ENCODE data around the gene ZNF587B. TPM values are rescaled to one million over a fixed set of nuclear protein-coding genes. Genes with fewer than 3 reads are reported as not detected.
"Not testable (repeated sequence)": the region's sequence is repeated elsewhere in the genome, so short reads cannot be mapped to it uniquely, and the experiment has no call there.

ZNF587B gene
- total RNA-seq (10 to 100 TPM; 28.4 to 29.0 TPM), polyA plus RNA-seq (1 to 10 TPM in 1 of 2 donors, under 1 TPM in 1; 0.27 to 2.2 TPM)

DNA sequence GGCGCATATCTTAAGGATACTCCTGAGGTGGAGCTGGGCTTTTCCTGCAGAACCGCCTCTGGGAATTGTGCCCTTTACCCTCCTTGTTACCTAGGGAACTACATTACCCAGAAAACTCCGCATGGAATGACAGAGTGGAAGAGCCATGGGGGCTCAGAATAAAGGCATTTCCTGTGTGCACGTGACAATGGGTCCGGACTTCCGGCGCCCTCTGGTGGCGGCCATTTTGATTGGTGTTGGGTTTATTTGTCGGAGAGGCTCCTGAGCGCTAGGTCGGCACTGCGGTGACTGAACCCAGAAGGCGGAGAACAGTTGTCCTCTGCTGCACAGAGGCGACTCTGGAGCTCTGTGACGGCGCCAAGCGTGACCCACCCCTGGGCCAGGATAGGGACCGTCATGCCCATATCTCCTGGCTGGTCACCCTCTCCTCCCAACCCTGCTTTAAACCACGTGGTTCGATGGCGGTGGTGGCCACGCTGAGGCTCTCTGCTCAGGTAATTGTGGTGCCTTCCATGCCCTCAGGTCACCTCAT is at the start of gene ZNF587B:
Gene ZNF587B, plus strand, starts transcription at position 229 of the 532 bp plus-strand sequence. Its CDS starts 230 bp downstream, at position 459.
- Histone ChIP-seq H3K27ac (ENCODE audit: low read depth, low read length) (no peak within 1 kb of the TSS), H3K9me3 (ENCODE audit: control insufficient read depth in 1 of 2, low read length in 2 of 2) (no peaks in the 10 kb centered on the region), H3K4me3 (ENCODE audit: low read length in 2 of 2) (no peak within 1 kb of the TSS), H3K27me3 (ENCODE audit: insufficient read depth, low read length) (no peaks in the 10 kb centered on the region), H3K4me1 (ENCODE audit: insufficient read depth, low read length) (no peaks in the 10 kb centered on the region), H3K36me3 (ENCODE audit: insufficient read depth, low read length) (no peaks in the 10 kb centered on the region)
- Mint-ChIP-seq H3K4me3 (no peak within 1 kb of the TSS), H3K27ac (peak within 1 kb of the TSS in 3 of 7 donors; percentile 24 to 63 (median 41)), H3K9me3 (no peaks in the 10 kb centered on the region), H3K36me3 (peaks cover 29 to 36% of the 10 kb centered on the region in 2 donors), H3K4me1 (peaks cover 6 to 41% (median 21%) of the 10 kb centered on the region in 4 donors), H3K27me3 (no peaks in the 10 kb centered on the region)
- ChIA-PET CTCF (ENCODE audit: partially characterized antibody) (interaction anchor here (0.9 kb wide), 1 partner anchor 13 kb away, joined by 3 read pairs; no protein-coding TSS in a partner anchor), POLR2A (ENCODE audit: partially characterized antibody) (no interaction called here)
- peak in 4 of 5 donors; percentile 12 to 26 (median 16) for DNase-seq
- intact Hi-C loops (cut with micrococcal nuclease): no loop called here

DNA sequence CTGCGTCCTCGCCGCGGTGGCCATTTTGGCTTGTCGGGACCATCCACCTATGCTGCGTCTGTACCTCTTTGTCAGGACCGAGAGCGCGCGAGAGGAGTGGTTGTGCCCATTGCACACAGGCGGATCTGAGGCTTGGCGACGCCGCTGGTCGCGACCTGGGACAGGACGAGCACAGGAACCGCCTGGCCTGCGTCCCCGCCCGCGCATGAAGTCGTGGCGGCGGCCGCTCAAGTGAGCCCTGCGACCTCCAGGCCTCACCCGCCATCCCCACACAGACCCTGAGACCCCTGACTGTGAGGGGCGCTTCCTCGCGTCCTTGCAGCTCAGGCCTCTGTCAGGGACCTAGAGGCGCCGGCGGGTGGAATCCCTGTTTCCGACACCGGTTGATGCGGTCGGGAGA is 43.8 kb upstream of the ZNF587B start:
- POLR2A ChIA-PET (ENCODE audit: partially characterized antibody): no interaction called here
- Mint-ChIP-seq H3K27me3 (no peaks in the 10 kb centered on the region), H3K4me1 (peaks cover 0 to 15% (median 7%) of the 10 kb centered on the region in 4 donors), H3K27ac (no peak overlapping the region), H3K36me3 (peaks cover 49 to 54% of the 10 kb centered on the region in 2 donors), H3K9me3 (peaks cover 9 to 80% (median 63%) of the 10 kb centered on the region in 8 donors), H3K4me3 (no peak overlapping the region)
- Histone ChIP-seq H3K27me3 (ENCODE audit: insufficient read depth, low read length) (no peaks in the 10 kb centered on the region), H3K9me3 (ENCODE audit: control insufficient read depth in 1 of 2, low read length in 2 of 2) (peaks cover 2 to 30% of the 10 kb centered on the region in 2 donors), H3K27ac (ENCODE audit: low read depth, low read length) (no peak overlapping the region), H3K36me3 (ENCODE audit: insufficient read depth, low read length) (peaks cover 3% of the 10 kb centered on the region), H3K4me3 (ENCODE audit: low read length in 2 of 2) (no peak overlapping the region), H3K4me1 (ENCODE audit: insufficient read depth, low read length) (no peaks in the 10 kb centered on the region)
- intact Hi-C loops (cut with micrococcal nuclease): no loop called here
- no peak for DNase-seq
- CTCF ChIA-PET (ENCODE audit: partially characterized antibody): no interaction called here

DNA sequence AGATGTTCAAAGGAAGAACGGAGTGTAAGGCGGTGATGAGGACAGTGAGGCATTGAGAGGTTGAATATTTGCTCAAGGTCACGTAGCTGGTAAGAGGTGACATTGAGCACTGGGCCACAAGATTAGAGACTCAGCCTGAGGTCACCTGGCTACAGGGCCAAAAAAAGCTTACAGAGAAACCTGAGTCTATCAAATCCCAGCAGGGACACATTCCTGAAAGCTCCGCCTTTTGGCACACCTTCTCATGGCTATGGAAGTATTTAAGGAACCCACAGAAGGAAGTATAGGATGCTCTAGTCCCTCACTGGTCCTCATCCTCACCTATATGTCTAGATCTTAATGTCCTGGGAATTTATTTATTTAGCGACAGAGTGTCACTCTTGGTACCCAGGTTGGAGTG is 43.2 kb upstream of the ZNF587B start:
- H3K4me1 Mint-ChIP-seq: peaks cover 0 to 15% (median 7%) of the 10 kb centered on the region in 4 donors
- peaks cover 9 to 79% (median 62%) of the 10 kb centered on the region in 8 donors for H3K9me3 Mint-ChIP-seq
- peaks cover 0 to 30% of the 10 kb centered on the region in 2 donors for H3K9me3 ChIP-seq (ENCODE audit: control insufficient read depth in 1 of 2, low read length in 2 of 2)
- intact Hi-C loops (cut with micrococcal nuclease): no loop called here
- ChIA-PET POLR2A (ENCODE audit: partially characterized antibody) (no interaction called here), CTCF (ENCODE audit: partially characterized antibody) (no interaction called here)
- no peak for DNase-seq
- H3K36me3 ChIP-seq (ENCODE audit: insufficient read depth, low read length): peaks cover 3% of the 10 kb centered on the region
- no peaks in the 10 kb centered on the region for H3K27me3 Mint-ChIP-seq
- no peaks in the 10 kb centered on the region for H3K4me1 ChIP-seq (ENCODE audit: insufficient read depth, low read length)
- H3K27me3 ChIP-seq (ENCODE audit: insufficient read depth, low read length): no peaks in the 10 kb centered on the region
- peaks cover 52 to 54% of the 10 kb centered on the region in 2 donors for H3K36me3 Mint-ChIP-seq
- H3K27ac ChIP-seq (ENCODE audit: low read depth, low read length): no peak overlapping the region
- H3K4me3 ChIP-seq (ENCODE audit: low read length in 2 of 2): no peak overlapping the region
- no peak overlapping the region for H3K27ac Mint-ChIP-seq
- H3K4me3 Mint-ChIP-seq: peak overlapping the region in 1 of 8 donors; percentile 52

DNA sequence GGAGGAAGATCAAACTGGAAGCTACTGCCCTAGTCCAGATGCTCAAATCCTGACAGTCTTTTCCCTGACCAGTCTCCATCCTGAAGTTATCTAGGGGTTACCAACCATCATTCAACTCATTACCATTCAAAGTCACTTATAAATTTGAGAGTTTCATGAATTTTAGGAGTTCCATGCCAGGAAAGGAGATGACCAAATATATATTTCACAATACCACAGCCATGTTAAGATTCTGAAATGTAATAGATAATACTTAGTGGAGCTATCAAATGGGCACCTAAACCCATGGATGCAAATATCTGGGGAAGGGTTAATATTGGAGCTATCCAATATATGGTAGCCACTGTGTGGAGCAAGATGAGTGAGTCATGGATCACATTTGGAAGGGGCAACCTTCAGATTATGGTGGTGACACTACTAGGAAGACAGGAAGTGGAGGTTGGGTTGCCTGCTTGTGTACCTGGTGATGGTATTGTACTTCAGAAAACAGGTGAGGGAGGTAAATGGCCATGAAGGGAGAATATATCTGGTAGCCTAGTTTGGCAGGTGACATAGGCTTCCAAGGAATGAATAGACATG is 41.9 kb upstream of the ZNF587B start:
- H3K9me3 Mint-ChIP-seq: peaks cover 9 to 69% (median 61%) of the 10 kb centered on the region in 8 donors
- H3K36me3 Mint-ChIP-seq: peaks cover 52 to 55% of the 10 kb centered on the region in 2 donors
- no peak overlapping the region for H3K4me3 ChIP-seq (ENCODE audit: low read length in 2 of 2)
- H3K9me3 ChIP-seq (ENCODE audit: control insufficient read depth in 1 of 2, low read length in 2 of 2): peaks cover 0 to 33% of the 10 kb centered on the region in 2 donors
- intact Hi-C loops (cut with micrococcal nuclease): no loop called here
- no peaks in the 10 kb centered on the region for H3K4me1 ChIP-seq (ENCODE audit: insufficient read depth, low read length)
- H3K27ac Mint-ChIP-seq: peak overlapping the region in 1 of 7 donors; percentile 61
- ChIA-PET CTCF (ENCODE audit: partially characterized antibody) (no interaction called here), POLR2A (ENCODE audit: partially characterized antibody) (no interaction called here)
- no peaks in the 10 kb centered on the region for H3K27me3 Mint-ChIP-seq
- no peak overlapping the region for H3K27ac ChIP-seq (ENCODE audit: low read depth, low read length)
- no peak overlapping the region for H3K4me3 Mint-ChIP-seq
- peaks cover 0 to 15% (median 7%) of the 10 kb centered on the region in 4 donors for H3K4me1 Mint-ChIP-seq
- no peaks in the 10 kb centered on the region for H3K27me3 ChIP-seq (ENCODE audit: insufficient read depth, low read length)
- peaks cover 3% of the 10 kb centered on the region for H3K36me3 ChIP-seq (ENCODE audit: insufficient read depth, low read length)
- no peak for DNase-seq

DNA sequence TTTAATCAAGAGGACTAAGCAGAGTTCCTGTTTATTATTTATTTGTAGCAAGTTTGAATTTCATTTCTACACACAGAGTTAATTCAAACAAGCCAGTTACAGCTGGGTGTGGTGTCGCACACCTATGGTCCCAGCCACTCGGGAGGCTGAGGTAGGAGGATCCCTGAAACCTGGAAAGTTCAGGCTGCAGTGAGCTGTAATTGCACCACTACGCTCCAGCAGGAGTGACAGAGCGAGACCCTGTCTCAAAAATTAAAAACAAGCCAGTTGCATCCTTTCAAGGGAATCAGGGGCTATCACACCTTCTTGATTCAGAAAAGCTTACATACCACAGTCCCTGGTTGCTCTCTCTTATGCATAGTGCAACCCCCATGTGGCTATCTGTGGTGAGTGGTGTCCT is 40.8 kb upstream of the ZNF587B start:
- H3K27me3 ChIP-seq (ENCODE audit: insufficient read depth, low read length): no peaks in the 10 kb centered on the region
- H3K4me3 Mint-ChIP-seq: no peak overlapping the region
- H3K27ac ChIP-seq (ENCODE audit: low read depth, low read length): no peak overlapping the region
- H3K36me3 Mint-ChIP-seq: peaks cover 56 to 59% of the 10 kb centered on the region in 2 donors
- H3K36me3 ChIP-seq (ENCODE audit: insufficient read depth, low read length): peaks cover 3% of the 10 kb centered on the region
- H3K9me3 ChIP-seq (ENCODE audit: control insufficient read depth in 1 of 2, low read length in 2 of 2): peaks cover 0 to 33% of the 10 kb centered on the region in 2 donors
- no peak overlapping the region for H3K27ac Mint-ChIP-seq
- H3K9me3 Mint-ChIP-seq: peaks cover 9 to 68% (median 60%) of the 10 kb centered on the region in 8 donors
- H3K4me3 ChIP-seq (ENCODE audit: low read length in 2 of 2): no peak overlapping the region
- no peaks in the 10 kb centered on the region for H3K4me1 ChIP-seq (ENCODE audit: insufficient read depth, low read length)
- ChIA-PET CTCF (ENCODE audit: partially characterized antibody) (no interaction called here), POLR2A (ENCODE audit: partially characterized antibody) (no interaction called here)
- DNase-seq: no peak
- intact Hi-C loops (cut with micrococcal nuclease): no loop called here
- peaks cover 0 to 15% (median 8%) of the 10 kb centered on the region in 4 donors for H3K4me1 Mint-ChIP-seq
- no peaks in the 10 kb centered on the region for H3K27me3 Mint-ChIP-seq

DNA sequence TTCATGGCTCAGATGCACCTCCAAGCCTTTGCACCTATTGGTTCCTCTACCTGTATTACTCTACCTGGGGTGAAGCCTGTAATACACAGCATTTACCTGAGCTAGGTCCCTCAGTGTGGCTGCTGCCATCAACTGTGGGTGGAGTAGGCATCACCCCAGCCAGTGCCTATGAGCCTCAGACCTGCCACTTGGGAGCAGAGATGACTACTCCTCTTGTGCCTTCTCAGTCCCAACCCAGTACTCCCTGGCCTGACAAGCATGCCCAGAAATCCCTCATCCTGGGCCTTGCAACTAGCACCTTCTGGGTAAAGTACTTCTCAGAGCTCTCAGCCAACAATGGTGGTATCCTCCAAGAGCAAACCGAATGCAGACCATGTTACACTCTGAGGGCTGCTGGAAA is 33.5 kb upstream of the ZNF587B start:
- H3K27me3 Mint-ChIP-seq: not testable (repeated sequence)

DNA sequence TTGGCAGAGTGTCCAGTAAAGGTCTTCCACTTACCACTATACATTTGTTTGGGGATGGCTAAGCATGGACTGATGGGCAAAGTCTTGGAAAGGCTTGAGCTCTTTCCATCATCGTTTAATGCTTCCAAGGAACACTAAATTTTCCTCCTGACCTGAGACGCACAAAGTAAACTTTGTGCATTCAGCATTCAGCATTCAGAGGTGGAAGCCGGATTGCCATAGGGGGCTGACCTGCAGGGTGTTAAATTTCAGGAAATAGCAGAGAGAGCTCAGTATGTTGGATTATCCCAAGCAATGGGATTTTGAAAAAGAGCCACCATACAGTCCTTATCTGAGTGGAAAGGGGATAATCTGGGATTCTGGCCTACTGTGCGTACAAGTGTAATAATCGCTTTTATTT is 29.4 kb upstream of the ZNF587B start:
- H3K4me3 ChIP-seq (ENCODE audit: low read length in 2 of 2): no peak overlapping the region
- H3K27ac Mint-ChIP-seq: peak overlapping the region in 1 of 7 donors; percentile 10
- no peaks in the 10 kb centered on the region for H3K27me3 ChIP-seq (ENCODE audit: insufficient read depth, low read length)
- no peak overlapping the region for H3K27ac ChIP-seq (ENCODE audit: low read depth, low read length)
- peaks cover 10 to 24% (median 13%) of the 10 kb centered on the region in 4 donors for H3K4me1 Mint-ChIP-seq
- H3K4me3 Mint-ChIP-seq: no peak overlapping the region
- ChIA-PET CTCF (ENCODE audit: partially characterized antibody) (no interaction called here), POLR2A (ENCODE audit: partially characterized antibody) (interaction anchor here (0.8 to 1.7 kb wide), 4 partner anchors 14 to 73 kb away, joined by 3 to 4 read pairs (median 4); partner anchors contain the start of genes ZNF552 and ZNF671)
- H3K36me3 Mint-ChIP-seq: peaks cover 19 to 31% of the 10 kb centered on the region in 2 donors
- no peaks in the 10 kb centered on the region for H3K27me3 Mint-ChIP-seq
- H3K9me3 ChIP-seq (ENCODE audit: control insufficient read depth in 1 of 2, low read length in 2 of 2): no peaks in the 10 kb centered on the region
- peaks cover 0 to 3% (median 0%) of the 10 kb centered on the region in 8 donors for H3K9me3 Mint-ChIP-seq
- DNase-seq: no peak
- peaks cover 5% of the 10 kb centered on the region for H3K36me3 ChIP-seq (ENCODE audit: insufficient read depth, low read length)
- H3K4me1 ChIP-seq (ENCODE audit: insufficient read depth, low read length): no peaks in the 10 kb centered on the region
- intact Hi-C loops (cut with micrococcal nuclease): no loop called here

More for the DNA sequence above, 33.5 kb upstream of the ZNF587B start:
- H3K36me3 ChIP-seq (ENCODE audit: insufficient read depth, low read length); DNase-seq; POLR2A ChIA-PET (ENCODE audit: partially characterized antibody); H3K27ac Mint-ChIP-seq; CTCF ChIA-PET (ENCODE audit: partially characterized antibody); H3K27ac ChIP-seq (ENCODE audit: low read depth, low read length); H3K4me3 ChIP-seq (ENCODE audit: low read length in 2 of 2); intact Hi-C loops (cut with micrococcal nuclease); H3K4me1 Mint-ChIP-seq; H3K27me3 ChIP-seq (ENCODE audit: insufficient read depth, low read length); H3K9me3 ChIP-seq (ENCODE audit: control insufficient read depth in 1 of 2, low read length in 2 of 2); H3K4me1 ChIP-seq (ENCODE audit: insufficient read depth, low read length); H3K4me3 Mint-ChIP-seq: not testable (repeated sequence)
- peaks cover 0 to 20% (median 6%) of the 10 kb centered on the region in 8 donors for H3K9me3 Mint-ChIP-seq
- peaks cover 40 to 44% of the 10 kb centered on the region in 2 donors for H3K36me3 Mint-ChIP-seq
